HepG2 (cell line): ENCODE results near the gene CTDNEP1. TPM values are rescaled to one million over a fixed set of nuclear protein-coding genes. Genes with fewer than 3 reads are reported as not detected.

Experiments used
- ATF3 ChIP-seq: sonication (generic); formaldehyde crosslinking; IDR thresholded peaks from 2 replicates; pipeline ENCODE4 v1.4.0; 2020; ENCODE audit warnings: missing genetic modification reagents
- CAMTA2 ChIP-seq: sonication (generic); formaldehyde crosslinking; IDR thresholded peaks from 2 replicates; pipeline ENCODE4 v1.4.0; 2020; ENCODE audit warnings: mild to moderate bottlenecking, missing genetic modification reagents, borderline replicate concordance
- ERF ChIP-seq: IDR thresholded peaks from 2 replicates; pipeline ENCODE4 v1.6.1; 2018; ENCODE audit warnings: missing biosample characterization, missing genetic modification reagents
- FOXK2 ChIP-seq: fragments of 450-650 bp; IDR thresholded peaks from 2 replicates; pipeline ENCODE4 v1.6.1; 2016
- GABPA ChIP-seq, 2 experiments: IDR thresholded peaks; 2 replicates each; pipeline ENCODE4 v1.6.1; 2011 to 2016; ENCODE audit warnings: low read depth in 2 of 2, low read length in 1 of 2, missing biosample characterization in 1 of 2, missing genetic modification characterization in 1 of 2
- HES4 ChIP-seq: sonication (generic); formaldehyde crosslinking; IDR thresholded peaks from 2 replicates; pipeline ENCODE4 v1.9.0; 2021; ENCODE audit warnings: mild to moderate bottlenecking, missing genetic modification reagents, borderline replicate concordance
- HNRNPLL ChIP-seq: fragments of 200-400 bp; formaldehyde crosslinking; IDR thresholded peaks from 2 replicates; pipeline ENCODE4 v1.6.1; 2017; ENCODE audit warnings: mild to moderate bottlenecking, low read depth, low read length; ENCODE audit not compliant: poor library complexity, severe bottlenecking
- KLF13 ChIP-seq: sonication (generic); formaldehyde crosslinking; IDR thresholded peaks from 2 replicates; pipeline ENCODE4 v1.4.0; 2020; ENCODE audit warnings: mild to moderate bottlenecking, missing genetic modification reagents
- NFE2L1 ChIP-seq: sonication (generic); formaldehyde crosslinking; IDR thresholded peaks from 2 replicates; pipeline ENCODE4 v1.4.0; 2020; ENCODE audit warnings: missing genetic modification reagents, mild to moderate bottlenecking, borderline replicate concordance
- PAX8 ChIP-seq: sonication (generic); formaldehyde crosslinking; IDR thresholded peaks from 2 replicates; pipeline ENCODE4 v1.8.0; 2022; ENCODE audit warnings: mild to moderate bottlenecking, missing genetic modification reagents, borderline replicate concordance
- PBX2 ChIP-seq: IDR thresholded peaks from 2 replicates; pipeline ENCODE4 v1.6.1; 2016; ENCODE audit warnings: control low read depth
- SOX5 ChIP-seq: IDR thresholded peaks from 2 replicates; pipeline ENCODE4 v1.6.1; 2016; ENCODE audit warnings: borderline replicate concordance
- TARDBP ChIP-seq: sonication (generic); formaldehyde crosslinking; IDR thresholded peaks from 2 replicates; pipeline ENCODE4 v1.8.0; 2022; ENCODE audit warnings: mild to moderate bottlenecking, missing genetic modification reagents
- YEATS2 ChIP-seq: sonication (generic); formaldehyde crosslinking; IDR thresholded peaks from 2 replicates; pipeline ENCODE4 v1.4.0; 2020; ENCODE audit warnings: missing genetic modification reagents, borderline replicate concordance
- ZHX2 ChIP-seq, 2 experiments: sonication (generic) in 1 of 2; formaldehyde crosslinking in 1 of 2; IDR thresholded peaks; 2 replicates each; pipeline versions ENCODE4 v1.6.1 to v1.9.0; 2014 to 2022; ENCODE audit warnings: antibody characterized with exemption in 1 of 2, borderline replicate concordance in 1 of 2, inconsistent platforms in 1 of 2, low read depth in 1 of 2, missing genetic modification reagents in 1 of 2
- ZMAT5 ChIP-seq: sonication (generic); formaldehyde crosslinking; IDR thresholded peaks from 2 replicates; pipeline ENCODE4 v1.5.0; 2020; ENCODE audit warnings: mild to moderate bottlenecking, low read depth, missing genetic modification reagents, borderline replicate concordance
- ZNF460 ChIP-seq: sonication (generic); formaldehyde crosslinking; IDR thresholded peaks from 2 replicates; pipeline ENCODE4 v1.5.1; 2020; ENCODE audit warnings: missing genetic modification reagents, mild to moderate bottlenecking, borderline replicate concordance
- ZNF614 ChIP-seq: IDR thresholded peaks from 2 replicates; pipeline ENCODE4 v1.6.1; 2018; ENCODE audit warnings: missing biosample characterization, missing genetic modification reagents, inconsistent platforms, borderline replicate concordance
- ZNF678 ChIP-seq: sonication (generic); formaldehyde crosslinking; IDR thresholded peaks from 2 replicates; pipeline ENCODE4 v1.4.0; 2020; ENCODE audit warnings: mild to moderate bottlenecking, missing genetic modification reagents
- ZNF773 ChIP-seq: sonication (generic); formaldehyde crosslinking; IDR thresholded peaks from 2 replicates; pipeline ENCODE4 v1.4.0; 2020; ENCODE audit warnings: missing genetic modification reagents, borderline replicate concordance
- polyA plus RNA-seq, 8 experiments: library from polyadenylated mRNA; depleted of rRNA in 3 of 8; stranded (reverse) in 7 of 8; unstranded in 1 of 8; fragments of >200 nt; fragmentation: Illumina TruSeq in 4 of 8; extraction: Trizol in 4 of 8; gene quantifications; 2 replicates each; pipeline versions ENCODE4 v1.2.1 to v1.2.3, GENCODE V29; 2011 to 2016; ENCODE audit warnings: low read depth in 4 of 8, missing spikeins in 1 of 8, mixed read lengths in 1 of 8; ENCODE audit not compliant: insufficient read depth in 1 of 8
- total RNA-seq, 5 experiments: library from RNA; depleted of rRNA; stranded (reverse); fragments of >200 nt; fragmentation: Illumina TruSeq; extraction: Trizol; gene quantifications; 2 replicates each; pipeline ENCODE4 v1.2.3, GENCODE V29; 2016; ENCODE audit warnings: low read depth in 1 of 5

CTDNEP1 gene
- total and polyA plus RNA-seq, 2 of the 13 experiments (the other 11 are each of a cell fraction or from before 2014, with no cell fraction given) = 19.8 to 118 TPM

GRCh38 chr17:7252176-7253043 lies 876 bp upstream of the CTDNEP1 start, which contains the start of gene ELP5 (continued):
- TF ChIP-seq PBX2 (CRISPR knock-in tag) (no peak), CAMTA2 (CRISPR knock-in tag) (peak; percentile 92), KLF13 (no peak), ATF3 (CRISPR knock-in tag) (peak; percentile 2; the same call in 1 of the 2 replicates), ZHX2 (IDR thresholded peaks at IDR 0.05; ENCODE audit: low read depth) (peak; percentile 82), ZHX2 (CRISPR knock-in tag; IDR thresholded peaks at IDR 0.05; ENCODE audit: borderline replicate concordance) (no peak), SOX5 (CRISPR knock-in tag) (peak; percentile 62; the same call in 1 of the 2 replicates), GABPA (IDR thresholded peaks at IDR 0.05; ENCODE audit: low read depth, low read length) (peak; percentile 44), GABPA (CRISPR knock-in tag; IDR thresholded peaks at IDR 0.05; ENCODE audit: low read depth) (0 out of 2 replicates have a peak, but pooled peaks have one; percentile 2), TARDBP (CRISPR knock-in tag) (peak; percentile 88; the same call in 1 of the 2 replicates), ZMAT5 (CRISPR knock-in tag) (no peak), HNRNPLL (peak; percentile 62), FOXK2 (0 out of 2 replicates have a peak, but pooled peaks have one; percentile 36), HES4 (CRISPR knock-in tag) (peak; percentile 54; the same call in 1 of the 2 replicates), YEATS2 (CRISPR knock-in tag) (peak; percentile 74), ERF (CRISPR knock-in tag) (no peak; the same call in 1 of the 2 replicates), NFE2L1 (CRISPR knock-in tag) (no peak), ZNF460 (CRISPR knock-in tag) (peak; percentile 21; the same call in 1 of the 2 replicates), PAX8 (no peak), ZNF614 (CRISPR knock-in tag) (0 out of 2 replicates have a peak, but pooled peaks have one; percentile 16), ZNF678 (CRISPR knock-in tag) (no peak), ZNF773 (CRISPR knock-in tag) (no peak)
